ENCODE data around the gene DPYSL3.

GRCh38 chr5:147455822-147456450 is 53.9 kb downstream of the DPYSL3 start:
- TF ChIP-seq CTCF (IDR thresholded peaks at IDR 0.05; ENCODE audit: insufficient read depth, low read length, poor library complexity, severe bottlenecking) (no peak), EZH2phosphoT487 (conservative IDR thresholded peaks at IDR 0.05; ENCODE audit: low read length) (no peak)

All from SU-DHL-6 (cell line).